Erythroblast (primary cell): Measurements from ENCODE around the gene FAM47E.

ENCODE experiments used
- GATA1 ChIP-seq: IDR thresholded peaks from 2 replicates; pipeline ENCODE4 v1.6.1; 2011; ENCODE audit warnings: low read depth, mild to moderate bottlenecking, control low read depth, low read length, moderate library complexity
- POLR2A ChIP-seq: IDR thresholded peaks from 2 replicates; pipeline ENCODE4 v1.6.1; 2011; ENCODE audit warnings: mild to moderate bottlenecking, low read length

DNA sequence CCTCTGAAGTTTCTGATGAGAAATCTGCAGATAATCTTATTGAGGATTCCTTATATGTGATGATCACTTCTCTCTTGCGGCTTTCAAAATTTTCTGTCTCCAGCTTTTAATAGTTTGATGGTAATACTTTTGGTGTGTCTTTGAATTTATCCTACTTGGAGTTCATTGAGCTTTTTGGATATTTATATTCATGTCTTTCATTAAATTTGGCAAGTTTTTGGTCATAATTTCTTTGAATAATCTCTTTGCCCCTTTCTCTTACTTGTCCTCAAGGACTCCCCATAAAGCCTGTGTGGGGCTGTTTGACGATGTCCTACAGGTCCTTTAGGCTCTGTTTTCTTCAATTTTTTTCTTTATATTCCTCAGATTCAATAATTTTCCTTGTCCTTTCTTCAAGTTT lies 11.3 kb upstream of the FAM47E start:
- TF ChIP-seq POLR2A (no peak), GATA1 (no peak)
